Measurements from ENCODE around the gene NOTO. TPM values are rescaled to one million over a fixed set of nuclear protein-coding genes. Genes with fewer than 3 reads are reported as not detected.
A peak's percentile ranks its signal among the peaks of the same experiment; 100 is the strongest.

Gene NOTO
- total RNA-seq, 2 experiments from 2014 or later: not detected

DNA sequence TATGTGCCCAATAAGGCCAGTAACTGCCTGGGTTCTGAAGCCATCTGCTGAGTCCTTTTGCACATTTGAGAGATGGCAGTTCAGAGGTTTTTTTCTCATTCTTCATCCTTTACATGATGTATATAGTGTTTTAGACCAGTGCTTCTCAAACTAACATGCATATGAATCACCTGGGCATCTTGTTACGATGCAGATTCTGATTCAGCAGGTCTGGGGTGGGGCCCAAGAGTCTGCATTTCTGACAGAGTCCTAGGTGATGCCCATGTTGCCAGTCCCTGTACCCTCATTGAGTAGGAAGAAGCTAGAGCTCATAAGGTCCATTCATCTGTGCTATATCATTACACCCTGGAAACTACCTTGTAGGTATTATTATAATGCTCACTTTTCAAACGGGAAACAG is 15.5 kb downstream of the NOTO start:
- DNase-seq (no peak), ATAC-seq (no peak)
- Mint-ChIP-seq H3K36me3 (ENCODE audit: low read depth) (peaks cover 5% of the 10 kb centered on the region), H3K4me1 (ENCODE audit: low read depth) (peaks cover 30% of the 10 kb centered on the region), H3K9me3 (no peaks in the 10 kb centered on the region), H3K27ac (no peak overlapping the region), H3K4me3 (no peak overlapping the region), H3K27me3 (no peaks in the 10 kb centered on the region)
- ChIA-PET CTCF (interaction anchor here (1.7 to 3.1 kb wide), 2 partner anchors 40 to 72 kb away, joined by 5 to 14 read pairs; no protein-coding TSS in a partner anchor), POLR2A (interaction anchor here (0.9 to 11.0 kb wide), 3 partner anchors 11 to 32 kb away, joined by 3 to 108 read pairs (median 12); partner anchors contain the start of genes CCT7 and PRADC1)
- intact Hi-C loops (cut with micrococcal nuclease): no loop called here
- TF ChIP-seq, protein P1, sequence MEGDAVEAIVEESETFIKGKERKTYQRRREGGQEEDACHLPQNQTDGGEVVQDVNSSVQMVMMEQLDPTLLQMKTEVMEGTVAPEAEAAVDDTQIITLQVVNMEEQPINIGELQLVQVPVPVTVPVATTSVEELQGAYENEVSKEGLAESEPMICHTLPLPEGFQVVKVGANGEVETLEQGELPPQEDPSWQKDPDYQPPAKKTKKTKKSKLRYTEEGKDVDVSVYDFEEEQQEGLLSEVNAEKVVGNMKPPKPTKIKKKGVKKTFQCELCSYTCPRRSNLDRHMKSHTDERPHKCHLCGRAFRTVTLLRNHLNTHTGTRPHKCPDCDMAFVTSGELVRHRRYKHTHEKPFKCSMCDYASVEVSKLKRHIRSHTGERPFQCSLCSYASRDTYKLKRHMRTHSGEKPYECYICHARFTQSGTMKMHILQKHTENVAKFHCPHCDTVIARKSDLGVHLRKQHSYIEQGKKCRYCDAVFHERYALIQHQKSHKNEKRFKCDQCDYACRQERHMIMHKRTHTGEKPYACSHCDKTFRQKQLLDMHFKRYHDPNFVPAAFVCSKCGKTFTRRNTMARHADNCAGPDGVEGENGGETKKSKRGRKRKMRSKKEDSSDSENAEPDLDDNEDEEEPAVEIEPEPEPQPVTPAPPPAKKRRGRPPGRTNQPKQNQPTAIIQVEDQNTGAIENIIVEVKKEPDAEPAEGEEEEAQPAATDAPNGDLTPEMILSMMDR (IDR thresholded peaks at IDR 0.05): no peak

GRCh38 chr2:73218298-73218697 is 15.9 kb downstream of the NOTO start:
- CTCF ChIA-PET: interaction anchor here (1.7 to 3.1 kb wide), 2 partner anchors 41 to 72 kb away, joined by 5 to 14 read pairs; no protein-coding TSS in a partner anchor
- Mint-ChIP-seq H3K4me3 (no peak overlapping the region), H3K4me1 (ENCODE audit: low read depth) (peaks cover 25% of the 10 kb centered on the region), H3K27ac (peak overlapping the region; percentile 11), H3K36me3 (ENCODE audit: low read depth) (peaks cover 5% of the 10 kb centered on the region), H3K9me3 (no peaks in the 10 kb centered on the region), H3K27me3 (no peaks in the 10 kb centered on the region)
- TF ChIP-seq, protein P1 (IDR thresholded peaks at IDR 0.05): no peak
- ATAC-seq (no peak), DNase-seq (no peak)
- POLR2A ChIA-PET: interaction anchor here (0.9 to 11.0 kb wide), 3 partner anchors 10 to 32 kb away, joined by 3 to 108 read pairs (median 12); partner anchors contain the start of genes CCT7 and PRADC1
- intact Hi-C loops (cut with micrococcal nuclease): no loop called here

- intact Hi-C loops (cut with micrococcal nuclease): no loop called here
- Mint-ChIP-seq H3K36me3 (ENCODE audit: low read depth) (peaks cover 7% of the 10 kb centered on the region), H3K4me1 (ENCODE audit: low read depth) (peaks cover 7% of the 10 kb centered on the region), H3K27ac (peak overlapping the region; percentile 52), H3K9me3 (no peaks in the 10 kb centered on the region), H3K27me3 (no peaks in the 10 kb centered on the region), H3K4me3 (no peak overlapping the region)
- ATAC-seq (no peak), DNase-seq (no peak)
- ChIA-PET POLR2A (interaction anchor here (1.5 to 11.0 kb wide), 2 partner anchors 10 to 16 kb away, joined by 3 to 108 read pairs; partner anchors contain the start of genes CCT7 and PRADC1), CTCF (interaction anchor here (1.3 kb wide), 1 partner anchor 11 kb away, joined by 5 read pairs; the partner anchor contains the start of gene SMYD5)
- TF ChIP-seq, protein P1 (IDR thresholded peaks at IDR 0.05): no peak
Observed at GRCh38 chr2:73223821-73224220, 21.4 kb downstream of the NOTO start.

GRCh38 chr2:73225513-73226360 is 23.4 kb downstream of the NOTO start:
- no peaks in the 10 kb centered on the region for H3K9me3 Mint-ChIP-seq
- ATAC-seq (no peak), DNase-seq (no peak)
- ChIA-PET CTCF (interaction anchor here (1.4 kb wide), 1 partner anchor 13 kb away, joined by 8 read pairs; no protein-coding TSS in a partner anchor), POLR2A (interaction anchor here (1.1 to 11.0 kb wide), 3 partner anchors 8 to 17 kb away, joined by 3 to 108 read pairs (median 6); partner anchors contain the start of genes CCT7 and PRADC1)
- intact Hi-C loops (cut with micrococcal nuclease): no loop called here
- H3K27me3 Mint-ChIP-seq: no peaks in the 10 kb centered on the region
- peaks cover 4% of the 10 kb centered on the region for H3K4me1 Mint-ChIP-seq (ENCODE audit: low read depth)
- H3K4me3 Mint-ChIP-seq: no peak overlapping the region
- H3K27ac Mint-ChIP-seq: no peak overlapping the region
- TF ChIP-seq, protein P1 (IDR thresholded peaks at IDR 0.05): no peak
- peaks cover 8% of the 10 kb centered on the region for H3K36me3 Mint-ChIP-seq (ENCODE audit: low read depth)
